ENCODE measurements around the gene OPCML.

OPCML gene

GRCh38 chr11:133038850-133039249 is 493.5 kb downstream of the OPCML start:
- DNase-seq (ENCODE audit: low read depth in 2 of 2), result no peak

- DNase-seq (ENCODE audit: low read depth in 2 of 2), result no peak
These were observed 497.4 kb downstream of the OPCML start for GRCh38 chr11:133034929-133035328.

- no peak for DNase-seq (ENCODE audit: low read depth in 2 of 2)
These were observed 503.2 kb downstream of the OPCML start for GRCh38 chr11:133029107-133029506.

GRCh38 chr11:133026952-133027351 is 505.3 kb downstream of the OPCML start:
- DNase-seq (ENCODE audit: low read depth in 2 of 2), result no peak

GRCh38 chr11:133024301-133024700 is 508.0 kb downstream of the OPCML start:
- no peak for DNase-seq (ENCODE audit: low read depth in 2 of 2)

- DNase-seq (ENCODE audit: low read depth in 2 of 2), result no peak
These were observed 509.1 kb downstream of the OPCML start for GRCh38 chr11:133023232-133023631.

- no peak for DNase-seq (ENCODE audit: low read depth in 2 of 2)
These were observed 510.7 kb downstream of the OPCML start for GRCh38 chr11:133021553-133021952.

GRCh38 chr11:133020372-133020714 is 512.0 kb downstream of the OPCML start:
- no peak for DNase-seq (ENCODE audit: low read depth in 2 of 2)

GRCh38 chr11:133019545-133020371 is 512.5 kb downstream of the OPCML start:
- DNase-seq (ENCODE audit: low read depth in 2 of 2), result no peak

GRCh38 chr11:133015457-133015856 is 516.8 kb downstream of the OPCML start:
- DNase-seq (ENCODE audit: low read depth in 2 of 2), result no peak

- DNase-seq (ENCODE audit: low read depth in 2 of 2), result no peak
These were observed 518.0 kb downstream of the OPCML start for GRCh38 chr11:133014337-133014736.

- DNase-seq (ENCODE audit: low read depth in 2 of 2), result no peak
These were observed 519.5 kb downstream of the OPCML start for GRCh38 chr11:133012803-133013202.

GRCh38 chr11:133011604-133012003 is 520.7 kb downstream of the OPCML start:
- no peak for DNase-seq (ENCODE audit: low read depth in 2 of 2)

- DNase-seq (ENCODE audit: low read depth in 2 of 2), result no peak
These were observed 525.2 kb downstream of the OPCML start for GRCh38 chr11:133007027-133007584.

- DNase-seq (ENCODE audit: low read depth in 2 of 2), result no peak
These were observed 527.9 kb downstream of the OPCML start for GRCh38 chr11:133004369-133004768.

GRCh38 chr11:132999516-132999915 is 532.8 kb downstream of the OPCML start:
- no peak for DNase-seq (ENCODE audit: low read depth in 2 of 2)

GRCh38 chr11:132999031-132999430 is 533.3 kb downstream of the OPCML start:
- DNase-seq (ENCODE audit: low read depth in 2 of 2), result no peak

GRCh38 chr11:132997396-132997795 is 534.9 kb downstream of the OPCML start:
- DNase-seq (ENCODE audit: low read depth in 2 of 2), result no peak

GRCh38 chr11:132994966-132995365 is 537.3 kb downstream of the OPCML start:
- no peak for DNase-seq (ENCODE audit: low read depth in 2 of 2)

- no peak for DNase-seq (ENCODE audit: low read depth in 2 of 2)
These were observed 538.3 kb downstream of the OPCML start for GRCh38 chr11:132993991-132994502.

- DNase-seq (ENCODE audit: low read depth in 2 of 2), result no peak
These were observed 539.3 kb downstream of the OPCML start for GRCh38 chr11:132992838-132993631.

GRCh38 chr11:132988411-132988810 is 543.9 kb downstream of the OPCML start:
- DNase-seq (ENCODE audit: low read depth in 2 of 2), result no peak

- no peak for DNase-seq (ENCODE audit: low read depth in 2 of 2)
These were observed 544.4 kb downstream of the OPCML start for GRCh38 chr11:132987936-132988335.

Data from stimulated activated CD4-positive, alpha-beta T cell treated with anti-CD3 and anti-CD28 coated beads, Interleukin-4, amount 100 ng/mL, for 48 hours (primary cell).